Naive thymus-derived CD4-positive, alpha-beta T cell (primary cell): Measurements from ENCODE around the gene TTLL9. TPM values are rescaled to one million over a fixed set of nuclear protein-coding genes. Genes with fewer than 3 reads are reported as not detected.

Source experiments
- ATAC-seq: fragments of 150-1000 bp; cut with Tn5 transposase; 2 replicates; pipeline ENCODE4 v1.10.0; 2021; ENCODE audit warnings: mild to moderate bottlenecking, moderate library complexity
- CTCF ChIA-PET: fragments of 350-600 bp; sonication (Branson Sonifier 250); formaldehyde crosslinking; loops from one replicate; lab custom pipeline; 2021; ENCODE audit warnings: antibody characterized with exemption; lab: Charles Lee
- POLR2A ChIA-PET: fragments of 350-600 bp; sonication (Branson Sonifier 250); formaldehyde crosslinking; loops from one replicate; lab custom pipeline; 2021; ENCODE audit warnings: antibody characterized with exemption, inconsistent platforms; lab: Charles Lee
- DNase-seq, 9 donors: peaks; one replicate each; pipeline versions ENCODE4 v3.0.0 to v3.0.0-alpha.2; 2020 to 2022; ENCODE audit warnings: mixed read lengths in 1 of 9
- H3K27ac ChIP-seq: one replicate; pipeline ENCODE4 v1.7.0; 2013; ENCODE audit warnings: mild to moderate bottlenecking, low read depth, low read length, moderate library complexity
- H3K27me3 ChIP-seq, 2 donors: one replicate each; pipeline ENCODE4 v1.7.0; 2013; ENCODE audit warnings: low read length in 2 of 2, mild to moderate bottlenecking in 2 of 2, moderate library complexity in 2 of 2; ENCODE audit not compliant: control insufficient read depth in 2 of 2, insufficient read depth in 2 of 2
- H3K36me3 ChIP-seq, 3 experiments: 1 replicate in 2 of 3; 2 replicates in 1 of 3; pipeline ENCODE4 v1.7.0; 2013; ENCODE audit warnings: low read length in 3 of 3, mild to moderate bottlenecking in 3 of 3, moderate library complexity in 1 of 3; ENCODE audit not compliant: insufficient read depth in 3 of 3, control insufficient read depth in 2 of 3
- H3K4me1 ChIP-seq, 2 donors: one replicate each; pipeline ENCODE4 v1.7.0; 2013; ENCODE audit warnings: low read length in 2 of 2, mild to moderate bottlenecking in 2 of 2, moderate library complexity in 1 of 2; ENCODE audit not compliant: control insufficient read depth in 2 of 2, insufficient read depth in 2 of 2
- H3K4me3 ChIP-seq: 2 replicates; pipeline ENCODE4 v1.7.0; 2013; ENCODE audit warnings: mild to moderate bottlenecking, low read length
- H3K9me3 ChIP-seq, 3 experiments: 1 replicate in 2 of 3; 2 replicates in 1 of 3; pipeline ENCODE4 v1.7.0; 2013; ENCODE audit warnings: low read length in 3 of 3; ENCODE audit not compliant: control insufficient read depth in 2 of 3
- H3K27ac Mint-ChIP-seq, 9 donors: one replicate each; pipeline ENCODE4 v1.8.0; 2020 to 2022; ENCODE audit warnings: mixed read lengths in 9 of 9, mild to moderate bottlenecking in 8 of 9, moderate library complexity in 5 of 9, inconsistent platforms in 2 of 9
- H3K27me3 Mint-ChIP-seq, 5 donors: one replicate each; pipeline ENCODE4 v1.8.0; 2021 to 2022; ENCODE audit warnings: mixed read lengths in 5 of 5, mild to moderate bottlenecking in 1 of 5
- H3K36me3 Mint-ChIP-seq, 5 donors: one replicate each; pipeline ENCODE4 v1.8.0; 2020 to 2022; ENCODE audit warnings: mixed read lengths in 5 of 5, mild to moderate bottlenecking in 3 of 5, inconsistent platforms in 1 of 5
- H3K4me1 Mint-ChIP-seq, 7 donors: one replicate each; pipeline ENCODE4 v1.8.0; 2020 to 2022; ENCODE audit warnings: mixed read lengths in 7 of 7, mild to moderate bottlenecking in 3 of 7, inconsistent platforms in 1 of 7
- H3K4me3 Mint-ChIP-seq, 10 donors: one replicate each; pipeline ENCODE4 v1.8.0; 2020 to 2022; ENCODE audit warnings: mild to moderate bottlenecking in 10 of 10, mixed read lengths in 10 of 10, moderate library complexity in 6 of 10, inconsistent platforms in 2 of 10
- H3K9me3 Mint-ChIP-seq, 11 donors: one replicate each; pipeline ENCODE4 v1.8.0; 2020 to 2022; ENCODE audit warnings: mixed read lengths in 11 of 11, mild to moderate bottlenecking in 4 of 11, inconsistent platforms in 1 of 11, moderate library complexity in 1 of 11
- intact Hi-C, 2 donors: fragments of 100-400 bp; cut with micrococcal nuclease; formaldehyde crosslinking; loops; one replicate each; pipeline ENCODE4 v1.15.1; 2023
- polyA plus RNA-seq, 2 donors: library from polyadenylated mRNA; unstranded; fragments of 300-500 nt; fragmentation: Illumina TruSeq; gene quantifications; one replicate each; pipeline ENCODE4 v1.2.3, GENCODE V29; 2021
- total RNA-seq, 6 experiments: library from RNA in 5 of 6; stranded (reverse) in 5 of 6; gene quantifications; 1 replicate in 5 of 6; 2 replicates in 1 of 6; pipeline ENCODE4 v1.2.3 and lab custom pipeline; 2021 to 2026

TTLL9 gene
- total and polyA plus RNA-seq, 7 experiments from 2014 or later, result not detected

DNA sequence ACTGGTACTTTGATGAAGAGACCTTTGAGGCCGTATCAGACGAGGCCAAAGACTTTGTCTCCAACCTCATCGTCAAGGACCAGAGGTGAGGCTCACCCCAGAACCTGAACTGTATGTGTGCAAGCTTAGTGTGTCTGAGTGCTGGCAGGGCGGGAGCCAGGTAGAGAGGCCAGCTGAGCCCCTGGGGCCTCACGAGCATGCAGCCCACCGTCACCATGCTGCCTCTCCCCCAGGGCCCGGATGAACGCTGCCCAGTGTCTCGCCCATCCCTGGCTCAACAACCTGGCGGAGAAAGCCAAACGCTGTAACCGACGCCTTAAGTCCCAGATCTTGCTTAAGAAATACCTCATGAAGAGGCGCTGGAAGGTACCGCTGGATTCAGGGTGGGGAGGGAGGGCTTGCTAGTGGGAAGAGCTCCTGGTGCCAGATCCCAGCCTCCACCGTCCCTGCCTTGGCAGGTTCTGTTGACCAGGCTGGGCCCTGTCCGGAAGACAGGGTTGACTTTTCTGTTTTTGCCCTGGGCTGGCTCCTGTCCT is 38.6 kb upstream of the TTLL9 start:
- no peaks in the 10 kb centered on the region for H3K27me3 ChIP-seq
- no peak overlapping the region for H3K4me3 ChIP-seq
- ChIA-PET CTCF (no interaction called here), POLR2A (no interaction called here)
- H3K27me3 Mint-ChIP-seq, result peaks cover 0 to 4% (median 0%) of the 10 kb centered on the region in 5 donors
- no peak overlapping the region for H3K4me3 Mint-ChIP-seq
- H3K4me1 ChIP-seq, result no peaks in the 10 kb centered on the region
- H3K36me3 ChIP-seq, result no peaks in the 10 kb centered on the region
- DNase-seq, result no peak
- H3K9me3 ChIP-seq, result no peaks in the 10 kb centered on the region
- no peak overlapping the region for H3K27ac Mint-ChIP-seq
- no peaks in the 10 kb centered on the region for H3K9me3 Mint-ChIP-seq
- peaks cover 0 to 10% (median 0%) of the 10 kb centered on the region in 7 donors for H3K4me1 Mint-ChIP-seq
- intact Hi-C loops, result no loop called here
- no peak overlapping the region for H3K27ac ChIP-seq
- no peaks in the 10 kb centered on the region for H3K36me3 Mint-ChIP-seq
- ATAC-seq, result no peak

DNA sequence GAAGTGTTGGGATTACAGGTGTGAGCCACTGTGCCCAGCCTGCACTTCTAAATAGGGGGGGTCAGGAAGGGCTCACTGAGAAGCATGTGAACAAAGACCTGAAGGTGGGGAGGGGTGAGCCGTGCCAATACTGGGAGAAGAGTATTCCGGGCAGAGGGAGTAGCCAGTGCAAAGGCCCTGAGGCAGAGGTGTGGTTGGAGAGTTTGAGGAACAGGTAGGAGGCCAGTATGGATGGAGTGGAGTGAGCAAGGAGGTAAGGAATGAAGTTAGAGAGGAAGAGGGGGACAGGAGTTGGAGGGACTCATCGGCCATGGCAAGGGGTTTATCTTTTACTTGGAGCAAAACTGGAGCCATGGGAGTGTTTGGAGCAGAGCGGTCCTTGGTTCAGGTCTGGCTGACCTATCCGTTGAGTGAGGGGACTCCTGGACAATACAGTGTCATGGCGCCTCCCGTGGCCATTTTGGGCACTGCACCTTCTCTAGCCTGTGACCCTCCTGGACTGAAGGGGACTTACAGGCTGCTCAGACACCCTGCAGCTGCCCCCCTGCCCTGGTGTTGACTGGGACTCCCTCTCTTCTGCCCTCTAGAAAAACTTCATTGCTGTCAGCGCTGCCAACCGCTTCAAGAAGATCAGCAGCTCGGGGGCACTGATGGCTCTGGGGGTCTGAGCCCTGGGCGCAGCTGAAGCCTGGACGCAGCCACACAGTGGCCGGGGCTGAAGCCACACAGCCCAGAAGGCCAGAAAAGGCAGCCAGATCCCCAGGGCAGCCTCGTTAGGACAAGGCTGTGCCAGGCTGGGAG is 37.1 kb upstream of the TTLL9 start:
- Mint-ChIP-seq H3K4me3 (no peak overlapping the region), H3K27me3 (peaks cover 0 to 4% (median 0%) of the 10 kb centered on the region in 5 donors), H3K9me3 (no peaks in the 10 kb centered on the region), H3K4me1 (peaks cover 0 to 10% (median 0%) of the 10 kb centered on the region in 7 donors), H3K27ac (no peak overlapping the region), H3K36me3 (no peaks in the 10 kb centered on the region)
- no peak overlapping the region for H3K27ac ChIP-seq
- CTCF ChIA-PET, result no interaction called here
- DNase-seq (peak in 6 of 9 donors; percentile 17 to 68 (median 27)), ATAC-seq (peak; percentile 48)
- intact Hi-C loops, result no loop called here
- H3K27me3 ChIP-seq, result no peaks in the 10 kb centered on the region
- no peaks in the 10 kb centered on the region for H3K9me3 ChIP-seq
- H3K36me3 ChIP-seq, result no peaks in the 10 kb centered on the region
- H3K4me1 ChIP-seq, result no peaks in the 10 kb centered on the region
- H3K4me3 ChIP-seq, result no peak overlapping the region
- POLR2A ChIA-PET, result no interaction called here

DNA sequence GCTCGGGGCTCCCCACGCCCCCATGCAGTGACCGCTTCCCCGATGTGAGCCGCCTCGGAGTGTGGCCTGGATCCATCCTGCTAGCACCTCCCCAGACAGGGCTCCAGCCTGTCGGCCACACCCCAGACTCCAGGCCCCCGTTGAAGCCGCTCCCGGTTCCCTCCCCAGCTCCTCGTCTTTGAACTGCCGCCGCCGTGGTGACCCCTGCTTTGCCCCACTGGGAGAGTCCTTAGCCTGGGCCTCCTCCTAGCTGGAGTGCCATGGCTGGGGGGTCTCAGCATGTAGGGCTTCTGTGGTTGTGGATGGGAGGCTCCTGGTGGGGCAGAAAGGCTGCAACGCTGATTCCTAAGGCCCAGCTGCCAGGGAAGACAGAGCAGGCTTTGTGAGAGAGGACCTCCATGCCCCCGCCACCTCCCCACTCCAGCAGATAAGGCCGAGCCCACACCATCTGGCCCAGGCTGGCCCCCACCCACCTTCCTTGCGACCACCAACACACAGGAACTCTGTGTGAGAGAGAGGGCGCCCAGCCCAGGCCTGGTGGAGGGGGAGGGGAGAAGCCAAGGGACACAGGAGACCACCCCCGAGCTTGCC is 36.4 kb upstream of the TTLL9 start:
- DNase-seq (no peak), ATAC-seq (no peak)
- H3K27ac Mint-ChIP-seq, result peak overlapping the region in 1 of 9 donors; percentile 4
- intact Hi-C loops, result no loop called here
- H3K27me3 Mint-ChIP-seq, result peaks cover 0 to 4% (median 0%) of the 10 kb centered on the region in 5 donors
- peaks cover 0 to 10% (median 0%) of the 10 kb centered on the region in 7 donors for H3K4me1 Mint-ChIP-seq
- ChIA-PET POLR2A (no interaction called here), CTCF (no interaction called here)
- H3K9me3 ChIP-seq, result no peaks in the 10 kb centered on the region
- H3K27ac ChIP-seq, result no peak overlapping the region
- H3K36me3 ChIP-seq, result no peaks in the 10 kb centered on the region
- no peaks in the 10 kb centered on the region for H3K27me3 ChIP-seq
- H3K9me3 Mint-ChIP-seq, result no peaks in the 10 kb centered on the region
- no peaks in the 10 kb centered on the region for H3K36me3 Mint-ChIP-seq
- no peak overlapping the region for H3K4me3 ChIP-seq
- H3K4me3 Mint-ChIP-seq, result no peak overlapping the region
- H3K4me1 ChIP-seq, result no peaks in the 10 kb centered on the region

DNA sequence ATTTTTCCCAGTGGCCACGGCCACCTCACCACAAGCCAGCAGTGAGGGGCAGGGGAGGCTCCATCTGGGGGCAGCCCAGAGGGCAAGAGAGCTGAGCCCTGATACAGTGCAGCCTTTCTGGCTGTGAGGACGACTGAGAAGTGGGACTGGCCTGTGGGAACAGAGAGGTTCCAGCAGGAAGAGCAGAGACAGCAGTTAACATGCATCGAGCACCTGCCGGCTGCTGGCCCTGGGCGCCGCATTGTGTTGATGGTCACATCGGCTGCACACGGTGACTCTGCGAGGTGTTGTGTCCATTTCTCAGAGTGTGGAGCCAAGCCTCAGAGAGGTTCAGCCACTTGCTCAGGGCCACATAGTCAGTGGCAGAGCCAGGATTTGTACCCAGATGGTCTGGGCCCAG is 34.9 kb upstream of the TTLL9 start:
- Mint-ChIP-seq H3K27me3 (peaks cover 0 to 4% (median 0%) of the 10 kb centered on the region in 5 donors), H3K9me3 (no peaks in the 10 kb centered on the region), H3K4me1 (peaks cover 0 to 10% (median 0%) of the 10 kb centered on the region in 7 donors), H3K27ac (peak overlapping the region in 1 of 9 donors; percentile 18), H3K36me3 (no peaks in the 10 kb centered on the region), H3K4me3 (no peak overlapping the region)
- Histone ChIP-seq H3K4me1 (no peaks in the 10 kb centered on the region), H3K9me3 (no peaks in the 10 kb centered on the region), H3K27ac (no peak overlapping the region), H3K36me3 (no peaks in the 10 kb centered on the region), H3K4me3 (no peak overlapping the region), H3K27me3 (no peaks in the 10 kb centered on the region)
- intact Hi-C loops, result no loop called here
- POLR2A ChIA-PET, result no interaction called here
- CTCF ChIA-PET, result no interaction called here
- no peak for ATAC-seq
- DNase-seq, result no peak

DNA sequence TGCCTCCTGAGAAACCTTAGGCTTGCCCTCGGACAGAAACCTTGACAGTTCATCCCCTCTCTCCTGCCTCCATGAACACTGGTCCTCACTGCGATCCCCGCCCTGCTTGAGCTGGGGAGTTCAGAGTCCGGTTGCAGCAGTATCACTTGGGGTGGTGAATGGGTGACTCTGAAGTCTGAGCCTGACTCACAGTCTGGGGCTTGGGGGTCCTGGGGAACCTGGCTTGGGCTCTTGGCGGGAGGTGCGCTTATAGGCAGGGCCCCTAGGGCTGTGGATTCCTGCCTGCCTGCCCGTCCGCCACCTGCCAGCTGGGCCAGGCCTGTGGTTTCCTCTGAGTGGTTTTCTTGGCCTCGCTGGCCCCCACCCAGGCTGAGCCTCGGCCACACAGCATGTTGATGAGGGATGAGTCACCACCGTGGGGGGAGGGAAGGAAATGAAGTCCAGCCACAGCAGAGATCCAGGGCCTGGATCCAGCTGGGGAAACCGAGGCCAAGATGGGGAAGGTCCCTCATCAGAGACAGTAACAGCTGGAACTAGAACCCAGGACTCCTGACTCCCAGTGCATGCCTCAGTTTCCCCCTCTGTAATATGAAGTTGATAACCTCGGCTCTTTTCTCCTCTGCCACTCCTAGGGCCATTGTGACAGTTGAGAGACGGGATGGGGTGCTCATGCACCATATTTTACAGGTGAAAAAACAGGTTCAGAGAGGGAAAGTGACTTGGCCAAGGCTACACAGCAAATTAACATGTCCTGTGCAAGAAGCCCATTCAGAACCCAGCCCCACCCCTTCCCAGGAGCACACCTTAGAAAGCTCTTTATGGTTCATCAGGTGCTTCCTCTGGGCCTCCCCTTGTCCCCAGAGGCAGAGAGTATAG is 34.2 kb upstream of the TTLL9 start:
- peak; percentile 88 for ATAC-seq
- Mint-ChIP-seq H3K36me3 (no peaks in the 10 kb centered on the region), H3K4me1 (peaks cover 0 to 10% (median 0%) of the 10 kb centered on the region in 7 donors), H3K27me3 (peaks cover 0 to 4% (median 0%) of the 10 kb centered on the region in 5 donors), H3K27ac (peak overlapping the region in 1 of 9 donors; percentile 18), H3K4me3 (no peak overlapping the region), H3K9me3 (no peaks in the 10 kb centered on the region)
- peak in 1 of 9 donors; percentile 36 for DNase-seq
- H3K4me3 ChIP-seq, result no peak overlapping the region
- no peaks in the 10 kb centered on the region for H3K36me3 ChIP-seq
- CTCF ChIA-PET, result interaction anchor here (0.6 kb wide), 1 partner anchor 27 kb away, joined by 3 read pairs; no protein-coding TSS in a partner anchor
- intact Hi-C loops, result no loop called here
- no peaks in the 10 kb centered on the region for H3K27me3 ChIP-seq
- H3K4me1 ChIP-seq, result no peaks in the 10 kb centered on the region
- no peak overlapping the region for H3K27ac ChIP-seq
- no peaks in the 10 kb centered on the region for H3K9me3 ChIP-seq
- POLR2A ChIA-PET, result no interaction called here

DNA sequence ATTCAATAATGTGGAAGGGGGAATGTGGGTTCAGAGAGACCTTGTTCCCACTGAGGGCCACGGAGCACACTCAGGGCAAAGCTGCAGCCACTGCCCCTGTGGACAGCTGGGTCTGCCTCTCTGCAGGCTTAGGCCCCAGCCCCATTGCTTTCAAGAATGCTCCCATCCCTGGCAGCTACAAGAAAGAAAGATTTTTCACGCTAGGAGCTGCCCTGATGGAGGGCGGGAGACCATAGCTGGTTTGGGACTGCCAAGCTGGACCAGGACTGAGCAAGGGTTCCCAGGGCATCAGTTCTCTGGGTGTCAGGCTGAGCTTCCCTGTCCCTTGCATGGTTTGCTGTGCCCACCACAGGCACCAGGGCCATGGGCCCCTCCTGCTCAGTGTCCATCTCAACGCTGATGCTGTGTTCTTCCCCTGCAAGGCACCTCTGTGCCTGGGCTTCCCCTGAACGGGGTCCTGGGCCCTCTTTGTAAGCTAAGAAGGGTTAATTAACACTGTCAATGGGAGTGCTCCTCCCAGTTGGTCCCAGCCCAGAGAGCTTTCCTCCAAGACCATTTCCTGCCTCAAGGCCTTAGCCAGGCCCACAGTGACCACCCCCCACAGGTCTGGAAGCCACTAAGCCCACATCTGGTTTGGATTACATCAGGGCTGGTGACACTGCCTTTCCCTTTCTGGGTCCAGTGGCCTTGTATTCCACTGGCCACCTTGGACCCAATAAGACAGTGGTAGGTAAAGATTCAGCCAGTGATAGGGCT is 33.4 kb upstream of the TTLL9 start:
- DNase-seq, result no peak
- no peaks in the 10 kb centered on the region for H3K9me3 ChIP-seq
- no peak for ATAC-seq
- Mint-ChIP-seq H3K4me1 (peaks cover 0 to 10% (median 0%) of the 10 kb centered on the region in 7 donors), H3K27ac (no peak overlapping the region), H3K36me3 (no peaks in the 10 kb centered on the region), H3K4me3 (no peak overlapping the region), H3K9me3 (no peaks in the 10 kb centered on the region), H3K27me3 (peaks cover 0 to 4% (median 0%) of the 10 kb centered on the region in 5 donors)
- ChIA-PET CTCF (interaction anchor here (0.6 to 2.1 kb wide), 3 partner anchors 10 to 186 kb away, joined by 3 to 8 read pairs (median 4); no protein-coding TSS in a partner anchor), POLR2A (no interaction called here)
- H3K27ac ChIP-seq, result no peak overlapping the region
- H3K4me3 ChIP-seq, result no peak overlapping the region
- H3K36me3 ChIP-seq, result no peaks in the 10 kb centered on the region
- intact Hi-C loops, result no loop called here
- H3K4me1 ChIP-seq, result no peaks in the 10 kb centered on the region
- H3K27me3 ChIP-seq, result no peaks in the 10 kb centered on the region
